K562 (cell line): ENCODE measurements around the gene PTPRC. TPM values are rescaled to one million over a fixed set of nuclear protein-coding genes. Genes with fewer than 3 reads are reported as not detected.

Experiments
- ATAC-seq: fragments of 200-7000 bp; cut with Tn5 transposase; 3 replicates; pipeline ENCODE4 v1.9.1; 2020; ENCODE audit warnings: moderate library complexity
- BruUV-seq: library from RNA; stranded (reverse); fragments of 400-500 nt; replicated peaks from 2 replicates; lab custom pipeline; 2021; lab: Mats Ljungman, UMichigan
- CTCF ChIA-PET: fragments of 300-600 bp; formaldehyde crosslinking; extraction: SDS; loops from one replicate; lab custom pipeline; 2021; ENCODE audit warnings: low intra/inter-chr PET ratio; lab: Yijun Ruan, JAX
- POLR2A ChIA-PET: fragments of 300-600, 350-650 bp; sonication (Branson Sonifier 250); formaldehyde crosslinking; extraction: SDS; loops from one replicate; lab custom pipeline; 2021; ENCODE audit warnings: antibody characterized with exemption, inconsistent platforms; lab: Yijun Ruan, JAX
- DNase-seq, 4 experiments: peaks; one replicate each; pipeline versions ENCODE4 v3.0.0 to v3.0.0-alpha.2; 2011 to 2018; ENCODE audit warnings: low spot score in 3 of 4, mixed read lengths in 3 of 4; ENCODE audit errors: extremely low read depth in 1 of 4
- FAIRE-seq: peaks from 2 replicates; lab custom pipeline; 2011; peaks lifted over from hg19 to GRCh38; lab: Jason Lieb, UNC
- H2AFZ ChIP-seq: 2 replicates; pipeline ENCODE4 v1.6.0; 2011; ENCODE audit warnings: low read depth, low read length, control low read depth, inconsistent platforms
- H3K27ac ChIP-seq: fragments of 200-600 bp; 3 replicates; pipeline ENCODE4 v1.8.0; 2011; ENCODE audit warnings: low read depth, mild to moderate bottlenecking, control low read depth, inconsistent platforms, low read length, moderate library complexity, mixed read lengths; ENCODE audit errors: extremely low read depth
- H3K27me3 ChIP-seq, 2 experiments: fragments of 300-600 bp in 1 of 2; 2 replicates in 1 of 2; 3 replicates in 1 of 2; pipeline versions ENCODE4 v1.6.0 to v1.8.0; 2011; ENCODE audit warnings: inconsistent platforms in 2 of 2, low read length in 2 of 2, mild to moderate bottlenecking in 1 of 2, mixed read lengths in 1 of 2, moderate library complexity in 1 of 2; ENCODE audit not compliant: control insufficient read depth in 2 of 2, insufficient read depth in 2 of 2
- H3K36me3 ChIP-seq: fragments of 300-600 bp; 3 replicates; pipeline ENCODE4 v1.8.0; 2011; ENCODE audit warnings: mild to moderate bottlenecking, low read length, inconsistent platforms; ENCODE audit not compliant: control insufficient read depth, insufficient read depth
- H3K4me1 ChIP-seq, 2 experiments: fragments of 200-600 bp in 1 of 2; replicated peaks in 1 of 2; 2 replicates in 1 of 2; 3 replicates in 1 of 2; pipeline versions ENCODE4 v1.5.1 to v1.8.0; 2011; ENCODE audit warnings: inconsistent platforms in 2 of 2, low read length in 2 of 2, mild to moderate bottlenecking in 1 of 2, mixed read lengths in 1 of 2, moderate library complexity in 1 of 2; ENCODE audit not compliant: control insufficient read depth in 2 of 2, insufficient read depth in 2 of 2
- H3K4me2 ChIP-seq: 2 replicates; pipeline ENCODE4 v1.6.1; 2011; ENCODE audit warnings: low read length, control low read depth, inconsistent platforms, mixed read lengths; ENCODE audit not compliant: insufficient read depth
- H3K4me3 ChIP-seq: fragments of 200-600 bp; sonication (generic), shearing (Covaris generic); 2 replicates; pipeline ENCODE4 v1.5.1; 2016; ENCODE audit warnings: control low read depth, inconsistent platforms
- H3K79me2 ChIP-seq: fragments of 200-600 bp; 3 replicates; pipeline ENCODE4 v1.8.0; 2011; ENCODE audit warnings: low read length, inconsistent platforms; ENCODE audit not compliant: control insufficient read depth, insufficient read depth
- H3K9ac ChIP-seq, 2 experiments: 2 replicates each; pipeline versions ENCODE4 v1.6.0 to v1.6.1; 2011; ENCODE audit warnings: low read depth in 2 of 2, low read length in 2 of 2, control low read depth in 1 of 2, inconsistent platforms in 1 of 2, mild to moderate bottlenecking in 1 of 2, mixed read lengths in 1 of 2; ENCODE audit not compliant: insufficient read depth in 1 of 2
- H3K9me1 ChIP-seq: one replicate; pipeline ENCODE4 v1.6.0; 2011; ENCODE audit warnings: inconsistent platforms, mild to moderate bottlenecking, low read length, moderate library complexity; ENCODE audit not compliant: control insufficient read depth, insufficient read depth
- H3K9me3 ChIP-seq: replicated peaks from 2 replicates; pipeline ENCODE4 v1.5.1; 2011; ENCODE audit warnings: low read depth, low read length, inconsistent platforms; ENCODE audit not compliant: control insufficient read depth, insufficient read depth
- H4K20me1 ChIP-seq: replicated peaks from 2 replicates; pipeline ENCODE4 v1.6.1; 2011; ENCODE audit warnings: low read length, inconsistent platforms, mixed read lengths; ENCODE audit not compliant: control insufficient read depth, insufficient read depth
- BCOR ChIP-seq: fragments of 450-650 bp; IDR thresholded peaks from 2 replicates; pipeline ENCODE4 v1.6.1; 2016
- CBFA2T2 ChIP-seq: fragments of 450-650 bp; conservative IDR thresholded peaks from 2 replicates; pipeline ENCODE4 v1.6.1; 2017; ENCODE audit warnings: mild to moderate bottlenecking
- E2F3 ChIP-seq: fragments of 250-450 bp; sonication (Bioruptor Pico); IDR thresholded peaks from 2 replicates; pipeline ENCODE4 v1.4.0; 2020; ENCODE audit warnings: mild to moderate bottlenecking
- ETV6 ChIP-seq, 3 experiments: fragments of 150-350 bp in 1 of 3; sonication (generic) in 1 of 3; formaldehyde crosslinking in 1 of 3; IDR thresholded peaks; 2 replicates each; pipeline versions ENCODE4 v1.6.1 to v1.8.0; 2014 to 2022; ENCODE audit warnings: borderline replicate concordance in 2 of 3, low read depth in 2 of 3, antibody characterized with exemption in 1 of 3, low read length in 1 of 3, mild to moderate bottlenecking in 1 of 3, missing genetic modification reagents in 1 of 3
- FOXK2 ChIP-seq, 2 experiments: fragments of 450-650 bp; IDR thresholded peaks in 1 of 2; conservative IDR thresholded peaks in 1 of 2; 2 replicates each; pipeline ENCODE4 v1.6.1; 2016; ENCODE audit warnings: low read depth in 2 of 2, mild to moderate bottlenecking in 1 of 2
- GATAD2A ChIP-seq: fragments of 450-650 bp; IDR thresholded peaks from 2 replicates; pipeline ENCODE4 v1.6.1; 2017
- GATAD2B ChIP-seq: fragments of 450-650 bp; IDR thresholded peaks from 2 replicates; pipeline ENCODE4 v1.6.1; 2017; ENCODE audit warnings: mild to moderate bottlenecking, borderline replicate concordance
- GTF2E2 ChIP-seq: fragments of 200-800 bp; sonication (Bioruptor generic); IDR thresholded peaks from 2 replicates; pipeline ENCODE4 v1.6.1; 2016; ENCODE audit warnings: missing genetic modification characterization, missing compliant biosample characterization
- MAFG ChIP-seq: fragments of 450-650 bp; conservative IDR thresholded peaks from 2 replicates; pipeline ENCODE4 v1.6.1; 2016; ENCODE audit warnings: missing genetic modification characterization, missing compliant biosample characterization
- NEUROD1 ChIP-seq: fragments of 150-350 bp; IDR thresholded peaks from 2 replicates; pipeline ENCODE4 v1.6.1; 2014; ENCODE audit warnings: borderline replicate concordance, low read length, low read depth; ENCODE audit not compliant: partially characterized antibody
- NFATC3 ChIP-seq: fragments of 450-650 bp; IDR thresholded peaks from 2 replicates; pipeline ENCODE4 v1.6.1; 2017; ENCODE audit warnings: mild to moderate bottlenecking
- RNF2 ChIP-seq: sonication (generic); IDR thresholded peaks from 2 replicates; pipeline ENCODE4 v1.6.1; 2016
- SIN3B ChIP-seq: fragments of 450-650 bp; IDR thresholded peaks from 2 replicates; pipeline ENCODE4 v1.6.1; 2017; ENCODE audit warnings: low read depth, mild to moderate bottlenecking, moderate library complexity
- TAL1 ChIP-seq: fragments of 450-650 bp; IDR thresholded peaks from 2 replicates; pipeline ENCODE4 v1.6.1; 2016; ENCODE audit warnings: mild to moderate bottlenecking
- TFAM ChIP-seq: fragments of 250-450 bp; sonication (Bioruptor Pico); conservative IDR thresholded peaks from 2 replicates; pipeline ENCODE4 v1.5.0; 2021; ENCODE audit warnings: mild to moderate bottlenecking, moderate library complexity
- TGIF2 ChIP-seq: sonication (generic); formaldehyde crosslinking; IDR thresholded peaks from 2 replicates; pipeline ENCODE4 v1.8.1; 2022; ENCODE audit warnings: mild to moderate bottlenecking, missing genetic modification reagents, moderate library complexity
- ZBTB8A ChIP-seq: fragments of 450-650 bp; IDR thresholded peaks from 2 replicates; pipeline ENCODE4 v1.6.1; 2018; ENCODE audit warnings: mild to moderate bottlenecking, moderate library complexity; ENCODE audit not compliant: partially characterized antibody
- ZNF354B ChIP-seq: fragments of 250-450 bp; sonication (Bioruptor Pico); IDR thresholded peaks from 2 replicates; pipeline ENCODE4 v1.4.0; 2020
- WGBS: fragments of 100-300 bp; shearing (Covaris generic); methylation state at CpG from one replicate; pipeline ENCODE4 v1.1.6; 2016; ENCODE audit warnings: low coverage, mixed read lengths; ENCODE audit not compliant: insufficient coverage; ENCODE audit errors: missing lambda C conversion rate; 5-methylcytosine and 5-hydroxymethylcytosine counted together
- in situ Hi-C: fragments of 300-500 bp; cut with MboI; formaldehyde crosslinking; loops from 4 replicates; pipeline ENCODE4 v1.15.0; 2018; ENCODE audit warnings: inconsistent platforms, mixed read lengths
- intact Hi-C: fragments of 100-400 bp; cut with micrococcal nuclease; formaldehyde crosslinking; loops from 2 replicates; pipeline ENCODE4 v1.14.2; 2022
- polyA plus RNA-seq, 8 experiments: library from polyadenylated mRNA; depleted of rRNA in 4 of 8; stranded (reverse) in 5 of 8; unstranded in 3 of 8; fragments of >200 nt; fragmentation: Nextera tagmentation in 2 of 8; fragmentation: Illumina TruSeq in 1 of 8; extraction: Ambion mirVana in 2 of 8; extraction: Trizol in 1 of 8; gene quantifications; 2 replicates each; pipeline versions ENCODE4 v1.2.1 to v1.2.3, GENCODE V29; 2011 to 2014; ENCODE audit warnings: inconsistent platforms in 1 of 8, missing spikeins in 1 of 8
- total RNA-seq, 7 experiments: library from RNA; depleted of rRNA in 6 of 7; stranded (reverse); fragments of >200 nt in 6 of 7; fragmentation: Illumina TruSeq in 2 of 7; extraction: Trizol in 2 of 7; gene quantifications; 2 replicates each; pipeline versions ENCODE4 v1.2.1 to v1.2.3, GENCODE V29; 2011 to 2021; ENCODE audit warnings: low replicate concordance in 1 of 7
- TF ChIP-seq, protein P1 (sequence below): fragments of 250-450 bp; sonication (Bioruptor Pico); IDR thresholded peaks from 2 replicates; pipeline ENCODE4 v1.8.0; 2022; ENCODE audit warnings: inconsistent platforms, mild to moderate bottlenecking, moderate library complexity, borderline replicate concordance
- TF ChIP-seq, protein P2 (sequence below): fragments of 250-450 bp; sonication (Bioruptor Pico); IDR thresholded peaks from 2 replicates; pipeline ENCODE4 v1.8.0; 2021; ENCODE audit warnings: mild to moderate bottlenecking, moderate library complexity

PTPRC gene
- total and polyA plus RNA-seq, 9 of the 15 experiments (the other 6 are each of a cell fraction or from before 2014, with no cell fraction given) = 7.1 to 107 (median 62.9) TPM

DNA sequence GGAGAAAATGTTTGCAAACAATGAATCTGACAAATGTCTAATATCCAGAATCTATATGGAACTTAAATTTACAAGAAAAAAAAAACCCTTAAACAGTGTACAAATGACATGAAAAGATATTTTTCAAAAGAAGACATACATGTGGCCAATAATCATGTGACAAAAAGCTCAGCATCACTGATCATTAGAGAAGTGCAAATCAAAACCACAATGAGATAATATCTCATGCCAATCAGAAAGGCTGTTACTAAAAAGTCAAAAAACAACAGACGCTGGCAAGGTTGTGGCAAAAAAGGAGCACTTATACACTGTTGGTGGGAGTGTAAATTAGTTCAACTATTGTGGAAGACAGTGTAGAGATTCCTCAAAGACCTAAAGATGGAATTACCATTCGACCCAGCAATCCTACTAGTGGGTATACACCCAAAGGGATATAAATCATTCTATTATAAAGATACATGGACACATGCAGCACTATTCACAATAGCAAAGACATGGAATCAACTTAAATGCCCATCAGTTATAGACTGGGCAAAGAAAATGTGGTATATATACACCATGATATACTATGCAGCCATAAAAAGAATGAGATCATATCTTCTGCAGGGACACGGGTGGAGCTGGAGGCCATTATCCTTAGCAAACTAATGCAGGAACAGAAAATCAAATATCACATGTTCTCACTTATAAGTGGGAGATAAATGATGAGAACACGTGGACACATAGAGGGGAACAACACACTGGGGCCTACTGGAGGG, 123.2 kb downstream of the PTPRC start:
- H3K4me2 ChIP-seq = no peak overlapping the region
- 1% methylated on average over 4 of the region's 4 CpGs for WGBS
- no peaks in the 10 kb centered on the region; the same call in 1 of the 2 replicates for H3K9me3 ChIP-seq
- no peak overlapping the region for H3K27ac ChIP-seq
- DNase-seq (no peak), ATAC-seq (no peak), FAIRE-seq (no peak)
- in situ Hi-C loops = loop anchor here (25.0 kb wide), 1 partner anchor 1750 kb away; no protein-coding TSS in a partner anchor
- H3K9me1 ChIP-seq = no peaks in the 10 kb centered on the region
- intact Hi-C loops = loop anchor here (10.0 kb wide), 1 partner anchor 1753 kb away; no protein-coding TSS in a partner anchor
- POLR2A ChIA-PET = no interaction called here
- no peaks in the 10 kb centered on the region for H3K27me3 ChIP-seq
- TF ChIP-seq NFATC3 = no peak
- no peak for TF ChIP-seq E2F3
- TF ChIP-seq SIN3B = no peak
- TF ChIP-seq NEUROD1 = no peak
- TF ChIP-seq CBFA2T2 = no peak
- TF ChIP-seq, protein P1, sequence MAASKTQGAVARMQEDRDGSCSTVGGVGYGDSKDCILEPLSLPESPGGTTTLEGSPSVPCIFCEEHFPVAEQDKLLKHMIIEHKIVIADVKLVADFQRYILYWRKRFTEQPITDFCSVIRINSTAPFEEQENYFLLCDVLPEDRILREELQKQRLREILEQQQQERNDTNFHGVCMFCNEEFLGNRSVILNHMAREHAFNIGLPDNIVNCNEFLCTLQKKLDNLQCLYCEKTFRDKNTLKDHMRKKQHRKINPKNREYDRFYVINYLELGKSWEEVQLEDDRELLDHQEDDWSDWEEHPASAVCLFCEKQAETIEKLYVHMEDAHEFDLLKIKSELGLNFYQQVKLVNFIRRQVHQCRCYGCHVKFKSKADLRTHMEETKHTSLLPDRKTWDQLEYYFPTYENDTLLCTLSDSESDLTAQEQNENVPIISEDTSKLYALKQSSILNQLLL (CRISPR knock-in tag) = no peak
- TF ChIP-seq FOXK2 (conservative IDR thresholded peaks at IDR 0.05 in 1 of 2, IDR thresholded peaks at IDR 0.05 in 1 of 2; ENCODE audit: low read depth in 2 of 2) = no peak
- TF ChIP-seq ZNF354B (CRISPR knock-in tag) = no peak
- TF ChIP-seq BCOR = no peak
- TF ChIP-seq TFAM (CRISPR knock-in tag) = no peak
- TF ChIP-seq GATAD2B = no peak
- no peak for TF ChIP-seq RNF2
- TF ChIP-seq, protein P2, sequence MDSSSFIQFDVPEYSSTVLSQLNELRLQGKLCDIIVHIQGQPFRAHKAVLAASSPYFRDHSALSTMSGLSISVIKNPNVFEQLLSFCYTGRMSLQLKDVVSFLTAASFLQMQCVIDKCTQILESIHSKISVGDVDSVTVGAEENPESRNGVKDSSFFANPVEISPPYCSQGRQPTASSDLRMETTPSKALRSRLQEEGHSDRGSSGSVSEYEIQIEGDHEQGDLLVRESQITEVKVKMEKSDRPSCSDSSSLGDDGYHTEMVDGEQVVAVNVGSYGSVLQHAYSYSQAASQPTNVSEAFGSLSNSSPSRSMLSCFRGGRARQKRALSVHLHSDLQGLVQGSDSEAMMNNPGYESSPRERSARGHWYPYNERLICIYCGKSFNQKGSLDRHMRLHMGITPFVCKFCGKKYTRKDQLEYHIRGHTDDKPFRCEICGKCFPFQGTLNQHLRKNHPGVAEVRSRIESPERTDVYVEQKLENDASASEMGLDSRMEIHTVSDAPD = no peak
- no peak for TF ChIP-seq GTF2E2 (tag)
- no peak for TF ChIP-seq TGIF2 (CRISPR knock-in tag)
- TF ChIP-seq MAFG (tag) = no peak
- no peak for TF ChIP-seq TAL1
- no peak for TF ChIP-seq ETV6 (IDR thresholded peaks at IDR 0.05; ENCODE audit: borderline replicate concordance in 1 of 2, low read depth in 2 of 2, low read length in 1 of 2)
- no peak for TF ChIP-seq ETV6 (CRISPR knock-in tag; IDR thresholded peaks at IDR 0.05; ENCODE audit: borderline replicate concordance)
- TF ChIP-seq GATAD2A = no peak
- TF ChIP-seq ZBTB8A = no peak
- no peaks in the 10 kb centered on the region for H4K20me1 ChIP-seq
- no peak overlapping the region for H2AFZ ChIP-seq
- H3K79me2 ChIP-seq = no peaks in the 10 kb centered on the region
- no TSS peak for BruUV-seq
- no peak overlapping the region for H3K9ac ChIP-seq
- CTCF ChIA-PET = no interaction called here
- H3K4me3 ChIP-seq = no peak overlapping the region
- no peaks in the 10 kb centered on the region for H3K36me3 ChIP-seq
- H3K4me1 ChIP-seq = no peaks in the 10 kb centered on the region
